Ishikawa (cell line): Measurements from ENCODE around the gene DCLK1.

Source experiments
- CEBPB ChIP-seq: IDR thresholded peaks from 2 replicates; pipeline ENCODE4 v1.6.1; 2012
- CREB1 ChIP-seq: IDR thresholded peaks from 2 replicates; pipeline ENCODE4 v1.6.1; 2012; ENCODE audit warnings: low read depth
- EGR1 ChIP-seq: IDR thresholded peaks from 2 replicates; pipeline ENCODE4 v1.6.1; 2012
- EP300 ChIP-seq: IDR thresholded peaks from 2 replicates; pipeline ENCODE4 v1.6.1; 2012; ENCODE audit warnings: borderline replicate concordance
- FOXM1 ChIP-seq: IDR thresholded peaks from 2 replicates; pipeline ENCODE4 v1.6.1; 2012; ENCODE audit warnings: low read depth, borderline replicate concordance
- NFIC ChIP-seq: IDR thresholded peaks from 2 replicates; pipeline ENCODE4 v1.6.1; 2012
- RAD21 ChIP-seq: IDR thresholded peaks from 2 replicates; pipeline ENCODE4 v1.6.1; 2012; ENCODE audit warnings: low read depth
- REST ChIP-seq: IDR thresholded peaks from 2 replicates; pipeline ENCODE4 v1.6.1; 2012; ENCODE audit warnings: low read depth, mild to moderate bottlenecking
- TAF1 ChIP-seq: IDR thresholded peaks from 2 replicates; pipeline ENCODE4 v1.6.1; 2012; ENCODE audit warnings: low read depth, mild to moderate bottlenecking
- TCF12 ChIP-seq: IDR thresholded peaks from 2 replicates; pipeline ENCODE4 v1.6.1; 2012; ENCODE audit warnings: low read depth
- TEAD4 ChIP-seq: IDR thresholded peaks from 2 replicates; pipeline ENCODE4 v1.6.1; 2012
- USF1 ChIP-seq: IDR thresholded peaks from 2 replicates; pipeline ENCODE4 v1.6.1; 2012
- YY1 ChIP-seq: IDR thresholded peaks from 2 replicates; pipeline ENCODE4 v1.6.1; 2012; ENCODE audit warnings: low read depth
- ZBTB7A ChIP-seq: IDR thresholded peaks from 2 replicates; pipeline ENCODE4 v1.6.1; 2012; ENCODE audit warnings: low read depth
- TF ChIP-seq, protein P1 (sequence below): IDR thresholded peaks from 2 replicates; pipeline ENCODE4 v1.6.1; 2012

Gene DCLK1

DNA sequence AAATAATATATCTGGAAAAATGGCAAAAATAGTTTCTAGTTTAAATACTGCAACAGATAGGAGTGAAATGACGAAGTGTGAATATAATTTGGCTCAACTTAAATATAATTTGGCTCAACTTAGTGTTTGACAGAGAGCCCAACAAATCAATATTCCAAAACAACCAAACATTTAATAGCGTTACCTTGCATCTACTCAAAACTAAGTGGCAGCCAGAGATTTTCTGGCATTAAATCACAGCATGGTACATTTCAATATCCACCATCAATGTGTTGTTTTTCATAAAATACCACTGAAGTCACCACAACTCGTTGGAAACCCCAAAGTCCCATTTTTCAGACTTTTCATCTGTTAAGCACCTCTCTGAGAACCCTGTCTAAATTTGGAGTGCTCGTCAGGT is 69.6 kb downstream of the DCLK1 start:
- TF ChIP-seq REST (no peak), TEAD4 (no peak), FOXM1 (no peak), NFIC (no peak), EP300 (no peak), CEBPB (no peak), TCF12 (no peak), EGR1 (no peak), USF1 (no peak), ZBTB7A (no peak)
- TF ChIP-seq, protein P1, sequence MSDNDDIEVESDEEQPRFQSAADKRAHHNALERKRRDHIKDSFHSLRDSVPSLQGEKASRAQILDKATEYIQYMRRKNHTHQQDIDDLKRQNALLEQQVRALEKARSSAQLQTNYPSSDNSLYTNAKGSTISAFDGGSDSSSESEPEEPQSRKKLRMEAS = no peak

GRCh38 chr13:36061054-36061453 is 70.1 kb downstream of the DCLK1 start:
- TF ChIP-seq TAF1 (no peak), TCF12 (no peak), EP300 (no peak), NFIC (no peak), CEBPB (no peak), CREB1 (no peak), RAD21 (no peak), EGR1 (no peak), TEAD4 (no peak), REST (no peak), ZBTB7A (no peak), USF1 (no peak), FOXM1 (no peak), YY1 (no peak)
- TF ChIP-seq, protein P1 = no peak

DNA sequence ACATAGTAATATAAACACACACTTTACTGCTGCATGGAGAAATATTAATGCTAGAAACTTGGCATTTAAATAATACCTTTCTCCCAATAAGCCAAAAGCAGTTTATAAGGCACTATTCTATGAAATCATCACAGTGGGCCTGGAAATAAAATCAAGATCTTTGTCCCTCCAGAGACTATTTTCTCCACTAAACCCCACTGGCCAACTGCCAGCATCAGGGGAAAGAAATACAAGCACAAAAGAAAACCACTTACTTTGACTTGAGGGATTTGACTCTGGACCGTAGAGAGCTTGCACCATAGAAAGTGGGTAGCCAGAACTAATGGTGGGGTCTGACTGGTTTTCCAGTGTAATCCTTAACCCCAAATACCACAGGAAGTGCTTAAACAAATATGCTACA is 71.9 kb downstream of the DCLK1 start:
- TF ChIP-seq EP300 (no peak), EGR1 (no peak), REST (no peak), NFIC (no peak), TCF12 (no peak), USF1 (no peak), TAF1 (no peak), ZBTB7A (no peak), CEBPB (no peak), YY1 (no peak), RAD21 (no peak), FOXM1 (no peak)

DNA sequence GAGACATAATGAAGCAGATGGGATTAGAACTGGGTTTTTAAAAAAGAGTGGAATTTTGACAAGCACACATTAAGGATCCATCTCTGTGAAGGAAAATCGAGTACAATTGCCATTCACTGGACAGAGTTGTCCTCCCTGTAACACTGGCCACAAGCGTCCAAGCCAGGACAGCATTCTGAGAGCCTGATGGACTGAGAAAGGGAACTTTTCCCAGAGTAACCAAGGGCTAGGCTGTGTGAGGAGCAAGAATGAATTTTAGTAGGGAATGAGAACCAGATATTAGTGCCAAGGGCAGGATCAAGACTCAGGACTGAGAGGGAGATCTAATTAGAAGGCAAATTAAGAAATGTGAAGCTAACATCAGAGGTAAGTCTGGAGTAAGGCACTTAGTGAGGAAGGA is 73.1 kb downstream of the DCLK1 start:
- no peak for TF ChIP-seq RAD21
- TF ChIP-seq TCF12 = no peak
- TF ChIP-seq TAF1 = no peak
- no peak for TF ChIP-seq CREB1
- no peak for TF ChIP-seq REST
- TF ChIP-seq NFIC = no peak
- TF ChIP-seq USF1 = no peak
- TF ChIP-seq TEAD4 = no peak
- no peak for TF ChIP-seq YY1
- no peak for TF ChIP-seq ZBTB7A
- no peak for TF ChIP-seq EP300
- TF ChIP-seq FOXM1 = no peak
- no peak for TF ChIP-seq EGR1
